PC-3 (cell line): ENCODE measurements around the gene HSF4. TPM values are rescaled to one million over a fixed set of nuclear protein-coding genes. Genes with fewer than 3 reads are reported as not detected.

Experiments used
- ATAC-seq: fragments of 200-7000 bp; cut with Tn5 transposase; 2 replicates; pipeline ENCODE4 v1.9.1; 2020; ENCODE audit warnings: mild to moderate bottlenecking, moderate library complexity
- BruUV-seq: library from RNA; stranded (reverse); fragments of 400-500 nt; replicated peaks from 2 replicates; lab custom pipeline; 2021; lab: Mats Ljungman, UMichigan
- CTCF ChIA-PET: fragments of 300-600 bp; sonication (Branson Sonifier 250); formaldehyde crosslinking; loops from one replicate; lab custom pipeline; 2022; ENCODE audit warnings: antibody characterized with exemption; lab: Charles Lee
- POLR2A ChIA-PET: fragments of 300-600 bp; sonication (Branson Sonifier 250); formaldehyde crosslinking; loops from one replicate; lab custom pipeline; 2022; ENCODE audit warnings: antibody characterized with exemption; ENCODE audit not compliant: unreplicated experiment; lab: Charles Lee
- DNase-seq: peaks from one replicate; pipeline ENCODE4 v3.0.0-alpha.2; 2015
- H2AFZ ChIP-seq: fragments of 300-600 bp; sonication (generic); 2 replicates; pipeline ENCODE4 v1.6.0; 2016; ENCODE audit warnings: antibody characterized with exemption, low read length
- H3F3A ChIP-seq: fragments of 300-600 bp; sonication (generic); one replicate; pipeline ENCODE4 v1.6.0; 2017; ENCODE audit warnings: antibody characterized with exemption, low read length, control low read depth, mild to moderate bottlenecking; ENCODE audit not compliant: unreplicated experiment
- H3K27ac ChIP-seq: fragments of 300-600 bp; sonication (generic); 2 replicates; pipeline ENCODE4 v1.5.1; 2016; ENCODE audit warnings: mild to moderate bottlenecking, low read length
- H3K27me3 ChIP-seq: fragments of 300-600 bp; sonication (generic); 2 replicates; pipeline ENCODE4 v1.6.1; 2016; ENCODE audit warnings: low read length, mixed read lengths
- H3K36me3 ChIP-seq: fragments of 300-600 bp; sonication (generic); 2 replicates; pipeline ENCODE4 v1.6.1; 2016; ENCODE audit warnings: low read depth, mixed run types, low read length, mixed read lengths
- H3K4me1 ChIP-seq: fragments of 300-600 bp; sonication (generic); 2 replicates; pipeline ENCODE4 v1.5.1; 2016; ENCODE audit warnings: low read length; ENCODE audit not compliant: insufficient read depth
- H3K4me2 ChIP-seq: fragments of 300-600 bp; sonication (generic); 2 replicates; pipeline ENCODE4 v1.6.0; 2016; ENCODE audit warnings: low read length
- H3K4me3 ChIP-seq: fragments of 300-600 bp; sonication (generic); 2 replicates; pipeline ENCODE4 v1.5.1; 2016; ENCODE audit warnings: mild to moderate bottlenecking, low read length, mixed read lengths
- H3K79me2 ChIP-seq: fragments of 300-600 bp; sonication (generic); 2 replicates; pipeline ENCODE4 v1.6.1; 2017; ENCODE audit warnings: low read length, mixed read lengths
- H3K9ac ChIP-seq: fragments of 300-600 bp; sonication (generic); 2 replicates; pipeline ENCODE4 v1.6.0; 2016; ENCODE audit warnings: mild to moderate bottlenecking, low read length
- H3K9me2 ChIP-seq: fragments of 300-600 bp; sonication (generic); replicated peaks from 2 replicates; pipeline ENCODE4 v1.6.1; 2016; ENCODE audit warnings: mixed run types, low read length, mixed read lengths
- H3K9me3 ChIP-seq: fragments of 300-600 bp; sonication (generic); 2 replicates; pipeline ENCODE4 v1.6.1; 2016; ENCODE audit warnings: low read length, mixed read lengths
- H4K20me1 ChIP-seq: fragments of 300-600 bp; sonication (generic); 2 replicates; pipeline ENCODE4 v1.6.1; 2016; ENCODE audit warnings: low read length, mixed read lengths
- CTCF ChIP-seq: fragments of 300-600 bp; sonication (generic); conservative IDR thresholded peaks from 2 replicates; pipeline ENCODE4 v1.5.1; 2017; ENCODE audit warnings: antibody characterized with exemption, low read depth, mild to moderate bottlenecking, low read length
- EZH2 ChIP-seq: fragments of 300-600 bp; sonication (generic); IDR thresholded peaks from one replicate; pipeline ENCODE4 v1.6.1; 2017; ENCODE audit warnings: antibody characterized with exemption, mild to moderate bottlenecking, low read length; ENCODE audit not compliant: unreplicated experiment
- EZH2phosphoT487 ChIP-seq: fragments of 300-600 bp; sonication (generic); IDR thresholded peaks from 2 replicates; pipeline ENCODE4 v1.6.1; 2018; ENCODE audit warnings: mild to moderate bottlenecking, antibody characterized with exemption, low read length, borderline replicate concordance
- intact Hi-C: fragments of 100-400 bp; cut with micrococcal nuclease; formaldehyde crosslinking; loops from 2 replicates; pipeline ENCODE4 v1.9.0; 2023
- total RNA-seq: library from RNA; depleted of rRNA; stranded (reverse); fragments of >200 nt; gene quantifications from 2 replicates; pipeline ENCODE4 v1.2.3, GENCODE V29; 2014

Gene HSF4
- total RNA-seq, 1 experiment from 2014 or later: 20.6 TPM

- H3K79me2 ChIP-seq: peaks cover 26% of the 10 kb centered on the region
- CTCF ChIA-PET: interaction anchor here (0.6 to 1.5 kb wide), 6 partner anchors 11 to 167 kb away, joined by 3 to 8 read pairs (median 4); partner anchors contain the start of genes FBXL8 and TRADD
- BruUV-seq: no TSS peak
- peak overlapping the region; percentile 89 for H3K4me2 ChIP-seq
- peaks cover 39% of the 10 kb centered on the region for H3K4me1 ChIP-seq
- TF ChIP-seq EZH2phosphoT487 (no peak), CTCF (no peak)
- H3K9me2 ChIP-seq: no peaks in the 10 kb centered on the region
- no peaks in the 10 kb centered on the region for H3K27me3 ChIP-seq
- H3K4me3 ChIP-seq: peak overlapping the region; percentile 79
- peak; percentile 13 for ATAC-seq
- peak overlapping the region; percentile 91 for H3K9ac ChIP-seq
- H2AFZ ChIP-seq: peak overlapping the region; percentile 90
- intact Hi-C loops: no loop called here
- no peak for DNase-seq
- peak overlapping the region; percentile 85 for H3K27ac ChIP-seq
- H4K20me1 ChIP-seq: no peaks in the 10 kb centered on the region
- H3F3A ChIP-seq: no peaks in the 10 kb centered on the region
- POLR2A ChIA-PET: interaction anchor here (1.0 kb wide), 1 partner anchor 42 kb away, joined by 3 read pairs; no protein-coding TSS in a partner anchor
- no peaks in the 10 kb centered on the region for H3K36me3 ChIP-seq
- no peaks in the 10 kb centered on the region for H3K9me3 ChIP-seq
Observed at GRCh38 chr16:67184453-67184994, 20.0 kb downstream of the HSF4 start.

GRCh38 chr16:67184995-67185650 is 20.6 kb downstream of the HSF4 start:
- H2AFZ ChIP-seq: no peak overlapping the region
- H3K27me3 ChIP-seq: no peaks in the 10 kb centered on the region
- peaks cover 26% of the 10 kb centered on the region for H3K79me2 ChIP-seq
- H3K9ac ChIP-seq: no peak overlapping the region
- no peaks in the 10 kb centered on the region for H4K20me1 ChIP-seq
- no peaks in the 10 kb centered on the region for H3K9me2 ChIP-seq
- CTCF ChIA-PET: interaction anchor here (0.6 to 1.5 kb wide), 6 partner anchors 11 to 167 kb away, joined by 3 to 8 read pairs (median 4); partner anchors contain the start of genes FBXL8 and TRADD
- no peaks in the 10 kb centered on the region for H3K9me3 ChIP-seq
- POLR2A ChIA-PET: interaction anchor here (1.0 kb wide), 1 partner anchor 41 kb away, joined by 3 read pairs; no protein-coding TSS in a partner anchor
- peak overlapping the region; percentile 89 for H3K4me2 ChIP-seq
- intact Hi-C loops: loop anchor here (1.0 kb wide), 1 partner anchor 231 kb away; no protein-coding TSS in a partner anchor
- TF ChIP-seq EZH2phosphoT487 (no peak), CTCF (peak; percentile 78), EZH2 (no peak)
- DNase-seq: peak; percentile 85
- no peaks in the 10 kb centered on the region for H3K36me3 ChIP-seq
- TSS peak; percentile 26 for BruUV-seq
- H3K4me3 ChIP-seq: peak overlapping the region; percentile 79
- ATAC-seq: peak; percentile 24
- H3K27ac ChIP-seq: no peak overlapping the region
- H3K4me1 ChIP-seq: peaks cover 39% of the 10 kb centered on the region
- no peaks in the 10 kb centered on the region for H3F3A ChIP-seq
